ENCODE results near the gene DGLUCY. TPM values are rescaled to one million over a fixed set of nuclear protein-coding genes. Genes with fewer than 3 reads are reported as not detected.

The DGLUCY gene
- total RNA-seq, 2 donors from 2014 or later = 28.4 to 78.3 TPM

DNA sequence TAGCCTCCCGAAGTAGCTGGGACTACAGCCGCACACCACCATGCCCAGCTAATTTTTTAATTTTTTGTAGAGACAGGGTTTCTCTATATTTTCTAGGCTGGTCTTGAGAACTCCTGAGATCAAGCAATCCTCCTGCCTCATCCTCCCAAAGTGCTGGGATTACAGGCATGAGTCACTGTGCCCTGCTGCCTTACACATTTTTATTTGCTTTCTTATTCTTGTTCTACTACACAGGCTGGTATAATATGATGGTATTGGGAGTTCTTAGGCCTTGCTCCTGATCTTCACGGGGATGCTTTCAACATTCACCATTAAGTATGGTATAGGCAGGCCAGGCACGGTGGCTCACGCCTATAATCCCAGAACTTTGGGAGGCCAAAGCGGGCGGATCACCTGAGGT lies 21.2 kb downstream of the DGLUCY start:
- Mint-ChIP-seq H3K4me3 (no peak overlapping the region), H3K36me3 (no peaks in the 10 kb centered on the region), H3K27ac (peak overlapping the region in 1 of 2 donors; percentile 39), H3K9me3 (no peaks in the 10 kb centered on the region), H3K4me1 (ENCODE audit: low read depth in 2 of 2) (peaks cover 12 to 19% of the 10 kb centered on the region in 2 donors), H3K27me3 (no peaks in the 10 kb centered on the region)
- DNase-seq (ENCODE audit: low spot score) (no peak), ATAC-seq (no peak)

DNA sequence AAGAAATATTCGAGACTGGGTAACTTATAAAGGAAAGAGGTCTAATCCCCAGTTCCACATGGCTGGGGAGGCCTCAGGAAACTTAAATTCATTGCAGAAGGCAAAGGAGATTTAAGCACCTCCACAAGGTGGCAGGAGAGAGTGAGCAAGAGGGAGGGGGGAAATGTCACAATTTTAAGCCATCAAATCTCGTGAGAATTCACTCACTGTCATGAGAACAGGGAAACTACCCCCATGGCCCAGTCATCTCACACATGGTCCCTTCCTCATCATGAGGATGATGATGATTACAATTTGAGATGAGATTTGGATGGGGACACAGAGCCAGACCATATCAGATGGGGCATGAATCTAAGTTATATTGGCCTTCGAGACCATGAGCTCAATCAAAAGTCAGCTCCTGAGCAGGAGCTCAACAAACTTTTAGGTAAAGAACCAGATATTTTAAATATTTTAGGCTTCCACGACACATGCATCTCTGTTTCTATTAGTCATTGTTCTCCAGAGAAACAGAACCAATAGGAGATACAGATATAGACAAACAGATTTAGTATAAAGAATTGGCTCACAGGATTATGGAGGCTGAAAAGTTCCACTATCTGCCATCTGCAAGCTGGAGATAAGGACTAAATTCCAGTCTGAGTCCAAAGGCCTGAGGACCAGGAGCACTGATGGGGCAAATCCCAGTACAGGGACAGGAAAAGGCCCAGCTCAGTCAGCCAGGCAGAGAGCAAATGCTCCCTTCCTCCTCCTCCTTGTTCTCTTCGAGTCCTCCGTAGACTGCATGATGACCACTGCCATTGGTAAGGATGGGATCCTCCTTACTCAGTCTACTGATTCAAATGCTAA lies 24.9 kb downstream of the DGLUCY start:
- Mint-ChIP-seq H3K36me3 (no peaks in the 10 kb centered on the region), H3K4me3 (no peak overlapping the region), H3K27me3 (no peaks in the 10 kb centered on the region), H3K9me3 (no peaks in the 10 kb centered on the region), H3K27ac (peak overlapping the region; percentile 56 to 79), H3K4me1 (ENCODE audit: low read depth in 2 of 2) (peaks cover 32 to 39% of the 10 kb centered on the region in 2 donors)
- DNase-seq (ENCODE audit: low spot score) = peak; percentile 64
- ATAC-seq = peak; percentile 63 to 65

DNA sequence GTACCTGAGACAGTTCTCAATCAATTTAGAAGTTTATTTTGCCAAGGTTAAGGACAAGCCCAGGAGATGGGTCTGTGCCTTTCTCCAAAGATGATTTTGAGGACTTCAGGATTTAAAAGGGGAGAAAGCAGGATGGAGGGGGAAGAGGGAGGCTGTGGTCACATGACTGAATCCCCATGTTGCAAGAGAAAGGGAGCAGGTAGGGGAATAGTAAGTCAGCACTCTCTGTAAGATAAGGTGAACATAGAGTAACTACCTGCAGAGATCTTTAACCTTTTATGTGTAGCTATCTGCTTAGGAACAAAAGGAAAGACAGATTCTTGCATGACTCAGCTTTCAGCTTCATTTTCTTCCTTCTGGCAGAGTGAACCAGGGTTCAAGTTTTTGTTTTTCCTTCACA lies 25.9 kb downstream of the DGLUCY start:
- ATAC-seq (no peak), DNase-seq (ENCODE audit: low spot score) (no peak)
- Mint-ChIP-seq H3K4me1 (ENCODE audit: low read depth in 2 of 2) (peaks cover 41 to 49% of the 10 kb centered on the region in 2 donors), H3K27ac (peak overlapping the region; percentile 56 to 79), H3K9me3 (no peaks in the 10 kb centered on the region), H3K36me3 (no peaks in the 10 kb centered on the region), H3K4me3 (no peak overlapping the region), H3K27me3 (no peaks in the 10 kb centered on the region)

DNA sequence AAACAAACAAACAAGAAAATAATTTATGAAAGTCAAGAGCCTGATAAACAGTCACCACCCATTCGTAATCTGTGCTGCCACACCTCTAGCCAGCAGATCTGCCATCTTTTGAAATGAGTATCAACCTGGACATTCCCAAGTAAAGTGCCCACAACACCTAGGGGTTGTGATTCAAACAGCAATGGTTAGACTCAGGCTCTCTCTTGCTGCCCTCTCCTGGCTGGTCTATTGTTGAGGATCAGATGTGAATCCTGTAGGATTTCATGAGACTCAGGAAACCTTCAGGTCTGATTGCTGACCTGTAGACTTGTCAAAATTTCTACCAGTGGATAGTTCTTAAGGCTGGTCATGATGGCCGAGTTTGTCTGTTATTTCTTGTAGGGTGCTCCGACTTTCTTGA lies 26.8 kb downstream of the DGLUCY start:
- no peaks in the 10 kb centered on the region for H3K36me3 Mint-ChIP-seq
- H3K4me1 Mint-ChIP-seq (ENCODE audit: low read depth in 2 of 2) = peaks cover 49 to 54% of the 10 kb centered on the region in 2 donors
- H3K27me3 Mint-ChIP-seq = no peaks in the 10 kb centered on the region

DNA sequence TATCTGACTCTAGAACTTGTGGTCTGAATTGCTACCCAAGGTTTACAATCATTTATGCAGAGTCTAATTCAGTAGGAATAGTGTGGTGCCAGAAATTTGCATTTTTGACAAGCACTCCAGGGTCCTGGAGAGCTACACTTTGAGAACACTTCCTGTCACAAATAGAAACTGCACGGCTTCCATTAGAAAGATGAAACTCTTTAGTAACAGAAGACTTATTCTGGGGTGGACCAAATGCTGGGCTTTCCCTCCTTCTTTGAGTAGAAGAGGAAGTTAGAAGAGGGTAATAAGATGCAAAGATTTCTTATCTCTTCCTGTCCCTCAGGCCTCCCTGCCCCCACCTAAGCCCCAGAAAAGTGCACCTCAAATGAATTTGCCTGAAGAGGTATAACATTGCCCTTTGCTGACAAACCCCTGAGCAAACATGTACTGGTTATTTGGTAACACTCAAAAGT lies 28.4 kb downstream of the DGLUCY start:
- H3K4me3 Mint-ChIP-seq = peak overlapping the region; percentile 18
- ATAC-seq (peak; percentile 66 to 73), DNase-seq (ENCODE audit: low spot score) (no peak)
- no peaks in the 10 kb centered on the region for H3K9me3 Mint-ChIP-seq
- H3K27ac Mint-ChIP-seq = peak overlapping the region; percentile 71 to 84
- peaks cover 57 to 68% of the 10 kb centered on the region in 2 donors for H3K4me1 Mint-ChIP-seq (ENCODE audit: low read depth in 2 of 2)
- no peaks in the 10 kb centered on the region for H3K27me3 Mint-ChIP-seq
- no peaks in the 10 kb centered on the region for H3K36me3 Mint-ChIP-seq

More for the DNA sequence above, 26.8 kb downstream of the DGLUCY start:
- Mint-ChIP-seq H3K27ac (peak overlapping the region; percentile 56 to 79), H3K4me3 (no peak overlapping the region), H3K9me3 (no peaks in the 10 kb centered on the region)
- DNase-seq (ENCODE audit: low spot score) = no peak
- ATAC-seq = no peak

DNA sequence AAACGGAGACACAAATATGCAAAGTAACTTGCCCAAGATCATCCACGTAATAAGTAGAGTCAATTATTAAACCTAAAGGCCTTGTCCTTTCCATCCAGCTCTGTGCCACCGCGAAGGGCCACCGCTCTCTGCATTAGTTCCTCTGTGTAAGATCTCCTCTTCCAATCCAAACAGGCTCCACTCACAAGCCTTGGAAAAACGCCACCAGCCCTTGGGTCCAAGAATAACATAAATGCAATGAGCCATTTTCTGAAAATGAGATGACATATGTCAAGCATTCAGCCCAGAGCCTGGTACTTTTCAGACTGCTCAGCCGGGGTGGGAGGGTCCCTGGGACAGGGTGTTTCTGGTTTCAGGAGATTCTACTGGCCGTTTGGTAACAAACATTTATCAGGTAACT lies 30.0 kb downstream of the DGLUCY start:
- peak overlapping the region; percentile 50 to 84 for H3K27ac Mint-ChIP-seq
- no peak overlapping the region for H3K4me3 Mint-ChIP-seq
- DNase-seq (ENCODE audit: low spot score) = no peak
- H3K36me3 Mint-ChIP-seq = no peaks in the 10 kb centered on the region
- no peaks in the 10 kb centered on the region for H3K27me3 Mint-ChIP-seq
- no peaks in the 10 kb centered on the region for H3K9me3 Mint-ChIP-seq
- H3K4me1 Mint-ChIP-seq (ENCODE audit: low read depth in 2 of 2) = peaks cover 53 to 64% of the 10 kb centered on the region in 2 donors
- ATAC-seq = no peak

DNA sequence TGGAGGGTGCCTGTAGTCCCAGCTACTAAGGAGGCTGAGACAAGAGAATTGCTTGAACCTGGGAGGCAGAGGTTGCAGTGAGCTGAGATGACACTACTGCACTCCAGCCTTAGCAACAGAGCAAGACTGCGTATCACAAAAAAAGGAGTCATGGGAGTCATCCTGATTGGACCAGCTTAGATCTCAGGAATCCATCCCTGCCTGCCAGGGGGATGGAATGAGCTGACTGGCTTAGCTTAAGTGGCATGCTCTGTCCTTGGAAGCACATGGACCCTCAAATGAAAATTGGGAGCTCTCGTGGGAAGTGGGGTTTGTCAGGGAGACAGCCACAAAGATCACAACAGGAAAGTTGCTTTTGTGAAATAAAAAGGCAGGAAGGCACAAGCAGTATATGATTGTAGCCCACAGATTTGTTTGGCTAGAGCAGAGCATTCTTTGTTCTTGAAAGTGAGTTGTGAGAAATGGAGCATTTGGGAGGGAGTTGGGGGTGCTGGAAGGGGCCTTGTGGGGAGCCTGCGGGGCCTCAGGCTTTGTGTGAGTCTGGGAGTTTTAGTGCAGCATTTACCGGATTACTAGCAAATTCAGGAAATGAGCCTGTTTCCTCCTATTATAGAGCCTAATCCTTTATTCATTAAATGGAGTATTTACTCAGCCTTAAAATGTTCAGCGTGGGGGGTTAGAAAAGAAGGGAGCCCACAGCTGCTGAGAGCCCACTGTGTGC lies 30.7 kb downstream of the DGLUCY start:
- Mint-ChIP-seq H3K27ac (peak overlapping the region; percentile 50 to 84), H3K4me3 (no peak overlapping the region), H3K9me3 (no peaks in the 10 kb centered on the region), H3K36me3 (no peaks in the 10 kb centered on the region), H3K4me1 (ENCODE audit: low read depth in 2 of 2) (peaks cover 52 to 58% of the 10 kb centered on the region in 2 donors), H3K27me3 (no peaks in the 10 kb centered on the region)
- DNase-seq (ENCODE audit: low spot score) = no peak
- ATAC-seq = no peak

DNA sequence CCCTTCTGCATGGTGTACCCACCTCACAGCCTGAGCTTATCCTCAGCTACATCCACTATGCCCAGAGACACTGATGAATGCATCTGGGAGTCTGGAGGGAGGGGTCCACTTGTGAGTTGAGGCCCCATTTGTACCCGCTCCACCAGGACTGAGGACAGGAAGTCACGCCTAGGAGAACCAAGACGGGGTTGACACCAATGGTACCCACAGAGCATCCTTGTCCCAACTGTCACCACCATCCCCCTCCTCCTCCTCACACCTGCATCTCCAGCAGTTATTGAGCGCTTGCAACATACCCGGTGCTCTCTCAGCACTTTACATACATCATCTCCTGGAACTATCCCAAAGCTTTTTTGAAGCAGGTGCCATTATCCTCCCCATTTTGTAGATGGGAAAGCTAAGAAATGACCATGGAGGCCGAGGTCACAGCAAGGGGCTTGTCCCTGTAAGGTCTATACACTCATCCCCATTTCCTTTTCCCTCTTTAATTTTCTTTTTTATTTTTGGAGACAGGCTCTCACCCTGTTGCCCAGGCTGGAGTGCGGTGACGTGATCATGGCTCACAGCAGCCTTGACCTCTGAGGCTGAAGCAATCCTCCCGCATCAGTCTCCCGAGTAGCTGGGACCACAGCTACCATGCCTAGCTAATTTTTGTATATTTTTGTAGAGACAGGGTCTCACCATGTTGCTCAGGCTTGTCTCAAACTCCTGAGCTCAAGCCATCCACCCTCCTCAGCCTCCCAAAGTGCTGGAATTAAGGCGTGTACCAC lies 31.7 kb downstream of the DGLUCY start:
- H3K27ac Mint-ChIP-seq = peak overlapping the region; percentile 50 to 84
- peaks cover 45 to 49% of the 10 kb centered on the region in 2 donors for H3K4me1 Mint-ChIP-seq (ENCODE audit: low read depth in 2 of 2)
- ATAC-seq (peak; percentile 62 to 71), DNase-seq (ENCODE audit: low spot score) (no peak)
- no peaks in the 10 kb centered on the region for H3K36me3 Mint-ChIP-seq
- H3K27me3 Mint-ChIP-seq = no peaks in the 10 kb centered on the region
- H3K4me3 Mint-ChIP-seq = no peak overlapping the region
- H3K9me3 Mint-ChIP-seq = no peaks in the 10 kb centered on the region

DNA sequence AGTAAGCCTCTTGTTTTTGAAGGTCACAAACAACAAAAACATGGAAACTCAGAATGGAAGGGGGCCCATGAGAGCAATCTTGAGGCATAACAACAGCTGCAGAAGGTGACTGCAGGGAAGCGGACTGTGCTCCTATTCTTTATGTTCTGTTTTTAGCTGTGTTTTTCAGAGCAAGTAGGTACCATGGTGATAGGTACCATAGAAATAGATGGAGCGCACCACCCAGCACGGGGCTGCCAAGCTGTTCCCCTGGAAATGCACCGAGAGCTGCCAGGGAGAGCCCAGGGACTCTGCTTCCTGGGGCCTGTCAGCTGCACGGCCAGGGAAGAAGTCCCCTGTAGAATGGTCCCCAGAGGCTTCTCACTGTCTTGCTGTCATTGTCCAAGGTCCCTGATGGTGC lies 32.8 kb downstream of the DGLUCY start:
- H3K9me3 Mint-ChIP-seq = no peaks in the 10 kb centered on the region
- no peak overlapping the region for H3K27ac Mint-ChIP-seq
- ATAC-seq = no peak
- peaks cover 43 to 50% of the 10 kb centered on the region in 2 donors for H3K4me1 Mint-ChIP-seq (ENCODE audit: low read depth in 2 of 2)
- H3K36me3 Mint-ChIP-seq = peaks cover 5% of the 10 kb centered on the region
- H3K4me3 Mint-ChIP-seq = no peak overlapping the region
- DNase-seq (ENCODE audit: low spot score) = no peak
- H3K27me3 Mint-ChIP-seq = no peaks in the 10 kb centered on the region

DNA sequence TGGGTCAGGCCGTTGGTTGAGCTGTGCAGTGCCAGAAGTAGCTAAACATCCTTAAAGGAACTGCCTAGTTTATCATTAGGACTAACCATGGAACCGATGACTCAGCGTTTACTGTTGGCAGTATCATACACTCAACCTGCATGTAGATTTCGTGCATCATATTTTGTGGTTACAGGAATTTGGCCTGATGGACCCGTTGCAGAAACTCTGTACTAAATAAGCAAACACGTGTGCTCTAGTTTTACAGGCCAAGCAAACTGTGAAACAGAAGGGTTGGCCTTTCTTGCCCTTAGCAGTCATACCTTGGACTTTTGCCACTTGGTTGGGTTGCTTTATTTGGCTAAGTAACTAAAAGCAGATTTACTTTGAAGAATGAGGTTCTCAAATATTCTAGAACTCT lies 35.6 kb downstream of the DGLUCY start:
- peak overlapping the region in 1 of 2 donors; percentile 51 for H3K27ac Mint-ChIP-seq
- no peak overlapping the region for H3K4me3 Mint-ChIP-seq
- no peaks in the 10 kb centered on the region for H3K9me3 Mint-ChIP-seq
- no peak for ATAC-seq
- peaks cover 35 to 41% of the 10 kb centered on the region in 2 donors for H3K4me1 Mint-ChIP-seq (ENCODE audit: low read depth in 2 of 2)
- DNase-seq (ENCODE audit: low spot score) = no peak
- no peaks in the 10 kb centered on the region for H3K27me3 Mint-ChIP-seq
- H3K36me3 Mint-ChIP-seq = peaks cover 5% of the 10 kb centered on the region

DNA sequence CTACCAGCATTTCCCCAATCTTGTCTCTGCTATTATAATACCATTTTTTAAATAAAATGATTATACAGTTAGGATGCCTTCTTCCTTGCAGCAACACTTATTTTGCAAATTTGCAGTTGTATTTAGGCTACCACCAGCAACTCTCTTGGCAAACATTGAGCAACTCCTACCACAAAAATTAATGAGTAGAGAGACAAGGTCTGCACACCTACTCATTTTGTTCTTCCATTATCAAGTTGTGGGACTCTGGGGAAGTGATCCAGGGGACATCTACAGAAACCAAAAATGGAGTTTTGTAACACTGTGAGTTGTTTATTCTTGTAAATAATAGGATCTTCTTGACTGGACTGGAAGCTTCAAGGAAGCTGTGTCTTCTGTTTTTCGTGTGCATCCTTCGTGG lies 38.6 kb downstream of the DGLUCY start:
- H3K27ac Mint-ChIP-seq = peak overlapping the region; percentile 12 to 57
- peaks cover 27 to 38% of the 10 kb centered on the region in 2 donors for H3K4me1 Mint-ChIP-seq (ENCODE audit: low read depth in 2 of 2)
- no peaks in the 10 kb centered on the region for H3K27me3 Mint-ChIP-seq
- ATAC-seq (peak; percentile 69 to 76), DNase-seq (ENCODE audit: low spot score) (no peak)
- H3K9me3 Mint-ChIP-seq = no peaks in the 10 kb centered on the region
- peaks cover 5% of the 10 kb centered on the region for H3K36me3 Mint-ChIP-seq
- H3K4me3 Mint-ChIP-seq = peak overlapping the region; percentile 16

DNA sequence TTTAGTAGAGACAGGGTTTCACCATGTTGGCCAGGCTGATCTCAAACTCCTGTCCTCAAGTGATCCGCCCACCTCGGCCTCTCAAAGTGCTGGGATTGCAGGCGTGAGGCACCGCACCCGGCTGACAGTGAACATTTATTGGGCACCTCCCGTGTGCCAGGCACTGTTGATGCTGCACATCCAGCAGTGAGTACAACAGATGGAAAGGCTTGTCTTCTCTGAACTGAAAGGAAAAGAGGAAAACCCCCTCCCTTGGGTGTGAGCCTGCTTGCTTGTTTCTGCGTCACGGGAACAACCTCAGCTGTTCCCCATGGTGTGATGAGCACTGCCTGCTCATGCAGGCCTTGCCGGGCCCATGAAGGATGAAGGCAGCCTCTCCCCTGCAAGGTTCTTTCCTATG lies 39.5 kb downstream of the DGLUCY start:
- H3K4me3 Mint-ChIP-seq = no peak overlapping the region
- no peaks in the 10 kb centered on the region for H3K27me3 Mint-ChIP-seq
- peaks cover 5% of the 10 kb centered on the region for H3K36me3 Mint-ChIP-seq
- peaks cover 27 to 38% of the 10 kb centered on the region in 2 donors for H3K4me1 Mint-ChIP-seq (ENCODE audit: low read depth in 2 of 2)
- H3K27ac Mint-ChIP-seq = peak overlapping the region in 1 of 2 donors; percentile 12
- ATAC-seq (no peak), DNase-seq (ENCODE audit: low spot score) (no peak)
- no peaks in the 10 kb centered on the region for H3K9me3 Mint-ChIP-seq

DNA sequence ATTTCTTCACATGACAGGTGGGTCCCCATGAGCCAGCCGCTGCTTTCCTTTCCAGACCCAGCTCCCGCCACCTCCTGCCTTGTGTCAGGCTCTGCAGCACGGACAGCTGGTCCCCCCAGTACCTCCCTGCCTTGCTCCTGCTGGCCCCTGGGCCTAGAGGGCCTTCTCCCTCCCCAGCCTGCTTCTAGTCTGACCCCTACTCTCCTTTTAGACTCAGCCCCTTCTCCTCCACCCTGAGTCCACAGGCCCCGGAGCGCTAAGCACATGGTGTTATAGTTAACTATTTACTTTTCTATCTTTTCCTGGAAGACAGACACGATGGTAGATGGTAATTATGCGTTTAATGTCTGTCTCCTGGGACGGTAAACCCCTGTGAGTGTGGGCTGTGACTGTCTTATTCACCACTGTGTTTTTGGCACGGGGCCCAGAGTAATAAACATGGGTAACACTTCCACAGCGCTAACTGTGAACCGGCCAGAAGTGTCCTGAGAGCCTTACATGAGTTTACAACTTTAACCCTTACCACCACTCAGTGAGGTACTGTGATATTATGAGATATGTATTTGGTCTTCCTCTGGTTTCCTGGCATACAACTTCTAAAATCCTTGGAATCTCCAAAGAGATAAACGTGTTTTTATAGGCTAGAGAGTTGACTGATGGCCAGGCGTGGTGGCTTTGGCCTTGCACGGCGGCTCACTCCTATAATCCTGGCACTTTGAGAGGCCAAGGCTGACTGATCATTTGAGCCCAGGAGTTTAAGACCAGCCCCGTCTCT lies 41.2 kb downstream of the DGLUCY start:
- Mint-ChIP-seq H3K27ac (peak overlapping the region; percentile 76 to 90), H3K4me1 (ENCODE audit: low read depth in 2 of 2) (peaks cover 27 to 38% of the 10 kb centered on the region in 2 donors), H3K27me3 (no peaks in the 10 kb centered on the region), H3K36me3 (peaks cover 5% of the 10 kb centered on the region), H3K9me3 (no peaks in the 10 kb centered on the region), H3K4me3 (peak overlapping the region; percentile 72)
- DNase-seq (ENCODE audit: low spot score) (peak; percentile 72), ATAC-seq (peak; percentile 86 to 88)

Data from natural killer cell treated with Interleukin-12 subunit alpha and Interleukin-12 subunit beta and Interleukin-15 and Interleukin-18, amount 100 ng/mL, for 72 hours (primary cell).